Right lobe of liver (tissue), 4 donors: ENCODE results near the gene LMO7.

Experiments
- CTCF ChIP-seq, 4 donors: fragments of 200-600 bp in 3 of 4; fragments of 450-650 bp in 1 of 4; IDR thresholded peaks; one replicate each; pipeline versions ENCODE4 v1.5.1 to v1.8.0; 2016 to 2022; ENCODE audit warnings: antibody characterized with exemption in 4 of 4, mild to moderate bottlenecking in 2 of 4
- POLR2A ChIP-seq: fragments of 450-650 bp; IDR thresholded peaks from one replicate; pipeline ENCODE4 v1.6.1; 2017; ENCODE audit warnings: antibody characterized with exemption, mild to moderate bottlenecking
- donor health status: DM: no; HTN: no; CAD: no.
- donor health status: DM: no; HTN: no; CAD: no.
- donor health status: DM: no; HTN: yes; CAD: no.

- TF ChIP-seq CTCF (IDR thresholded peaks at IDR 0.05) (no peak), POLR2A (no peak)
Measured at GRCh38 chr13:75896271-75896670, 260.1 kb downstream of the LMO7 start.
